ENCODE measurements around the gene DBNDD1.
"Not testable (repeated sequence)": the region's sequence is repeated elsewhere in the genome, so short reads cannot be mapped to it uniquely, and the experiment has no call there.

The DBNDD1 gene

GRCh38 chr16:90008708-90009145 is 10.5 kb downstream of the DBNDD1 start:
- ChIA-PET CTCF (no interaction called here), POLR2A (interaction anchor here (1.3 to 1.6 kb wide), 2 partner anchors 10 to 11 kb away, joined by 3 to 5 read pairs; no protein-coding TSS in a partner anchor)
- DNase-seq (ENCODE audit: extremely low spot score): no peak
- TF ChIP-seq FOXM1 (IDR thresholded peaks at IDR 0.05; ENCODE audit: borderline replicate concordance): no peak
- no peak for TF ChIP-seq ZNF384 (IDR thresholded peaks at IDR 0.05)
- TF ChIP-seq LEF1 (IDR thresholded peaks at IDR 0.05; ENCODE audit: borderline replicate concordance): no peak
- TF ChIP-seq SUZ12 (IDR thresholded peaks at IDR 0.05): no peak
- no peak for TF ChIP-seq HDGF (IDR thresholded peaks at IDR 0.05; ENCODE audit: borderline replicate concordance)
- no peak for TF ChIP-seq FOXK2 (IDR thresholded peaks at IDR 0.05)

- POLR2A ChIA-PET: interaction anchor here (0.6 kb wide), 1 partner anchor 11 kb away, joined by 3 read pairs; no protein-coding TSS in a partner anchor
Observed at GRCh38 chr16:90007635-90008234, 11.5 kb downstream of the DBNDD1 start.

DNA sequence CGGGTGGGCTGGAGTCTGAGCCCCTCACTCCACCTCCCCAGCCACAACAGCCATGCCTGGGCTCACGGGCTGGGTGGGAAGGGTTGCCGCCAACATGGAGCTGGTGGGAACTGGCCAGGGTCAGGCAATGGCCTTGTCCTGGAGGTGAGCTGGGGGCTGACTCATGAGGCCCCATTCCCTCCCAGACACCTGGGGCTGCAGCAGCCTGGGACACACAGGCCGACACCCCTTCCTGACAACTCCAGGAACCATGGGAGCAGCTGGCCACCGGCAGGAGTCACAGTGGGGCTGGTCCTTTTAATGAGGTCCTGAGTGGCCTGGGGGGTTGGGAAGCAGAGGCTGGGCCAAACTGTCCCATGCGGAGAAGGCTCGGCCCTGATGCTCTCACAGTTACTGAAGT is 12.2 kb downstream of the DBNDD1 start:
- TF ChIP-seq SP1 (IDR thresholded peaks at IDR 0.05): no peak
- no peak for TF ChIP-seq ARNT (IDR thresholded peaks at IDR 0.05)
- no peak for TF ChIP-seq L3MBTL2 (conservative IDR thresholded peaks at IDR 0.05)
- TF ChIP-seq NFRKB (IDR thresholded peaks at IDR 0.05): no peak
- no peak for TF ChIP-seq ZNF384 (IDR thresholded peaks at IDR 0.05)
- TF ChIP-seq HDGF (IDR thresholded peaks at IDR 0.05; ENCODE audit: borderline replicate concordance): no peak
- TF ChIP-seq BHLHE40 (IDR thresholded peaks at IDR 0.05; ENCODE audit: borderline replicate concordance): no peak
- no peak for TF ChIP-seq FOXM1 (IDR thresholded peaks at IDR 0.05; ENCODE audit: borderline replicate concordance)
- TF ChIP-seq ELF4 (IDR thresholded peaks at IDR 0.05): no peak
- POLR2A ChIA-PET: interaction anchor here (2.4 kb wide), 1 partner anchor 11 kb away, joined by 8 read pairs; no protein-coding TSS in a partner anchor
- CTCF ChIA-PET: no interaction called here
- DNase-seq (ENCODE audit: extremely low spot score): no peak

More at GRCh38 chr16:90007635-90008234, 11.5 kb downstream of the DBNDD1 start:
- DNase-seq (ENCODE audit: extremely low spot score); CTCF ChIA-PET: not testable (repeated sequence)

DNA sequence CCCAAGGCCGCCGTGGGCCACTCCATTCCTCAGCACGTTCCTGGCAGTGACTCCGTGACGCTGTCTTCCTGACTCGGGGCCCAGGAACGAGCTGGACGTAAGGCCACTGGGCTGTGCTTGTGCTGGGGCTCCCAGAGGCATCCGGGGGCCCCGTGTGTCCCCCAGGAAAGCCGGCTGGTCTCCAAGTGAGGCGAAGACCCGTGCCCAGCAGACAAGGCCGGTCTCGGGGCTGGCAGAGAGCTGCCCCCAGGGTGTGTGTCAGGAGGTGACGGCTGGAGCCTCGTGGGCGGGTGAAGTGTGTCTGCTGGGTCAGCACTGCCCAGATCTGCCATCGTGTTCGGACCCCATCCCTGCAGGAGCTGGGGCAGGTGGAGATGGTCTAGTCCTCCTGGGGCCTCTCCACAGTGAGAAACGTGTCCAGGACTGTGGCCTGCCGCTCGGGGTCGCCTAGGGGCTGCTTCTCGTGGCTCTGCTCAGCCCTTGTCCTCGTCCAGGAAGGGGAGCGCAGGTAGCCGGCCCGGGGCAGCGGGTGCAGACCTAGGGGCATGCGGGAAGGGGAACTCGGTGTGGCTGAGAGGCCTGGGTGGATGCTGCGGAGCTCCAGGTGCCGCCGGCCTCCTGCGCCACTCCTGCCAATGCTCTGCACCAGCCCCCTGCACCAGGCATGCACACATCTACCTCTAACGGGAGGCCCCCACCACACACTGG is 13.1 kb downstream of the DBNDD1 start:
- POLR2A ChIA-PET: interaction anchor here (2.4 kb wide), 1 partner anchor 12 kb away, joined by 8 read pairs; no protein-coding TSS in a partner anchor
- CTCF ChIA-PET: no interaction called here
- no peak for TF ChIP-seq ELF4 (IDR thresholded peaks at IDR 0.05)
- TF ChIP-seq FOXK2 (IDR thresholded peaks at IDR 0.05): no peak
- no peak for TF ChIP-seq LEF1 (IDR thresholded peaks at IDR 0.05; ENCODE audit: borderline replicate concordance)
- no peak for TF ChIP-seq TARDBP (IDR thresholded peaks at IDR 0.05)
- TF ChIP-seq FOXA1 (IDR thresholded peaks at IDR 0.05): no peak
- no peak for TF ChIP-seq NFRKB (IDR thresholded peaks at IDR 0.05)
- TF ChIP-seq SUZ12 (IDR thresholded peaks at IDR 0.05): no peak
- no peak for TF ChIP-seq HDGF (IDR thresholded peaks at IDR 0.05; ENCODE audit: borderline replicate concordance)
- TF ChIP-seq BHLHE40 (IDR thresholded peaks at IDR 0.05; ENCODE audit: borderline replicate concordance): no peak
- no peak for TF ChIP-seq PKNOX1 (IDR thresholded peaks at IDR 0.05)
- TF ChIP-seq ARNT (IDR thresholded peaks at IDR 0.05): no peak
- no peak for TF ChIP-seq L3MBTL2 (conservative IDR thresholded peaks at IDR 0.05)
- TF ChIP-seq CTBP1 (IDR thresholded peaks at IDR 0.05; ENCODE audit: borderline replicate concordance): no peak
- no peak for TF ChIP-seq SP1 (IDR thresholded peaks at IDR 0.05)
- no peak for TF ChIP-seq ZNF384 (IDR thresholded peaks at IDR 0.05)
- DNase-seq (ENCODE audit: extremely low spot score): no peak

GRCh38 chr16:90004577-90004976 is 14.7 kb downstream of the DBNDD1 start:
- no peak for DNase-seq (ENCODE audit: extremely low spot score)
- ChIA-PET POLR2A (interaction anchor here (2.4 kb wide), 1 partner anchor 14 kb away, joined by 8 read pairs; no protein-coding TSS in a partner anchor), CTCF (interaction anchor here (0.5 kb wide), 1 partner anchor 60 kb away, joined by 5 read pairs; no protein-coding TSS in a partner anchor)
- TF ChIP-seq FOXK2 (IDR thresholded peaks at IDR 0.05) (no peak), CTBP1 (IDR thresholded peaks at IDR 0.05; ENCODE audit: borderline replicate concordance) (no peak), SP1 (IDR thresholded peaks at IDR 0.05) (no peak), SUZ12 (IDR thresholded peaks at IDR 0.05) (no peak), NFRKB (IDR thresholded peaks at IDR 0.05) (no peak), ARNT (IDR thresholded peaks at IDR 0.05) (no peak), PKNOX1 (IDR thresholded peaks at IDR 0.05) (no peak), FOXM1 (IDR thresholded peaks at IDR 0.05; ENCODE audit: borderline replicate concordance) (no peak), TARDBP (IDR thresholded peaks at IDR 0.05) (no peak), LEF1 (IDR thresholded peaks at IDR 0.05; ENCODE audit: borderline replicate concordance) (no peak), BHLHE40 (IDR thresholded peaks at IDR 0.05; ENCODE audit: borderline replicate concordance) (no peak), ZNF384 (IDR thresholded peaks at IDR 0.05) (no peak), L3MBTL2 (conservative IDR thresholded peaks at IDR 0.05) (no peak), FOXA1 (IDR thresholded peaks at IDR 0.05) (no peak), ELF4 (IDR thresholded peaks at IDR 0.05) (no peak), HDGF (IDR thresholded peaks at IDR 0.05; ENCODE audit: borderline replicate concordance) (no peak)

DNA sequence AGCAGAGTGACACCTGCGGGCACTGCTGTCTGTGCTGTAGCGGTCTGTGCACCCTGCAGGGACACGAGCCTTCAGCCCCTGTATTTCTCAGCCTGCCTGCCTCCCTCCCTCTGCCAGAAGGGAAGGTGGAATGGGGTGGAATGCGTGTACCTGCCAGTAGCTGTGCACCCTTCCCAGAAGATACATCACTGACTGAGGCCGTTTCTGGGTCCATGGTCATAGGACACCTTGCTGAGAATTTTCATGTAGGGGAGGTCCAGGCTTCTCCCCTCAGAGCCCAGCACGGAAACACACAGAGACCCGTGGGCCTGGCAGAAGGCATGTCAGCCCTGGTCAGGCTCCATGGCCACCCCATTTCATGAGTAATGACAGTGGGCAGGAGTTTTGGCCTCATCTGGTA is 16.5 kb downstream of the DBNDD1 start:
- no peak for DNase-seq (ENCODE audit: extremely low spot score)
- CTCF ChIA-PET: no interaction called here
- POLR2A ChIA-PET: no interaction called here
- no peak for TF ChIP-seq FOXA1 (IDR thresholded peaks at IDR 0.05)
- no peak for TF ChIP-seq HDGF (IDR thresholded peaks at IDR 0.05; ENCODE audit: borderline replicate concordance)
- no peak for TF ChIP-seq BHLHE40 (IDR thresholded peaks at IDR 0.05; ENCODE audit: borderline replicate concordance)
- no peak for TF ChIP-seq L3MBTL2 (conservative IDR thresholded peaks at IDR 0.05)
- TF ChIP-seq ELF4 (IDR thresholded peaks at IDR 0.05): no peak
- no peak for TF ChIP-seq PKNOX1 (IDR thresholded peaks at IDR 0.05)
- TF ChIP-seq ARNT (IDR thresholded peaks at IDR 0.05): no peak
- TF ChIP-seq SUZ12 (IDR thresholded peaks at IDR 0.05): no peak
- no peak for TF ChIP-seq CTBP1 (IDR thresholded peaks at IDR 0.05; ENCODE audit: borderline replicate concordance)
- no peak for TF ChIP-seq FOXM1 (IDR thresholded peaks at IDR 0.05; ENCODE audit: borderline replicate concordance)
- TF ChIP-seq FOXK2 (IDR thresholded peaks at IDR 0.05): no peak
- TF ChIP-seq TARDBP (IDR thresholded peaks at IDR 0.05): no peak
